Esophagus muscularis mucosa (tissue), 4 donors: Measurements from ENCODE around the gene FOXP2. TPM values are rescaled to one million over a fixed set of nuclear protein-coding genes. Genes with fewer than 3 reads are reported as not detected.

Experiments
- DNase-seq: peaks from one replicate; pipeline ENCODE4 v3.0.0-alpha.2; 2017; ENCODE audit errors: extremely low spot score
- H3K27ac ChIP-seq, 4 donors: fragments of 200-600 bp; sonication (generic); replicated peaks in 1 of 4; 1 replicate in 3 of 4; 2 replicates in 1 of 4; pipeline ENCODE4 v1.5.1; 2016 to 2019; ENCODE audit warnings: mild to moderate bottlenecking in 1 of 4
- H3K27me3 ChIP-seq, 4 donors: fragments of 200-600 bp; sonication (generic); one replicate each; pipeline versions ENCODE4 v1.5.1 to v1.6.0; 2016 to 2019
- H3K36me3 ChIP-seq, 4 donors: fragments of 200-600 bp; sonication (generic); one replicate each; pipeline ENCODE4 v1.5.1; 2016 to 2019
- H3K4me1 ChIP-seq, 4 donors: fragments of 200-600 bp; sonication (generic); one replicate each; pipeline ENCODE4 v1.5.1; 2016 to 2019
- H3K4me3 ChIP-seq, 4 donors: fragments of 200-600 bp; sonication (generic); 1 replicate in 2 of 4; 2 replicates in 2 of 4; pipeline ENCODE4 v1.5.1; 2016 to 2019; ENCODE audit warnings: mild to moderate bottlenecking in 4 of 4, moderate library complexity in 1 of 4
- H3K9me3 ChIP-seq, 4 donors: fragments of 200-600 bp; sonication (generic); 1 replicate in 3 of 4; 2 replicates in 1 of 4; pipeline ENCODE4 v1.5.1; 2016 to 2019
- EP300 ChIP-seq: sonication (generic); formaldehyde crosslinking; IDR thresholded peaks from one replicate; pipeline ENCODE4 v1.6.1; 2017; ENCODE audit warnings: antibody characterized with exemption
- POLR2A ChIP-seq: fragments of 450-650 bp; IDR thresholded peaks from one replicate; pipeline ENCODE4 v1.6.1; 2017; ENCODE audit warnings: antibody characterized with exemption, moderate library complexity, mild to moderate bottlenecking, low read depth
- POLR2AphosphoS5 ChIP-seq, 2 donors: sonication (generic); formaldehyde crosslinking; IDR thresholded peaks; one replicate each; pipeline ENCODE4 v1.6.1; 2017; ENCODE audit warnings: antibody characterized with exemption in 2 of 2
- WGBS: methylation state at CpG from one replicate; pipeline ENCODE4 v1.1.5; 2018; 5-methylcytosine and 5-hydroxymethylcytosine counted together
- intact Hi-C: fragments of 100-400 bp; cut with DNase I; formaldehyde crosslinking; loops from one replicate; pipeline ENCODE4 v1.15.1; 2023
- total RNA-seq, 4 donors: library from RNA; depleted of rRNA; stranded (reverse); fragments of >200 nt; gene quantifications; one replicate each; pipeline versions ENCODE4 v1.1.0 to v1.2.1, GENCODE V29; 2016
- TF ChIP-seq, protein P1 (sequence below), 3 experiments: fragments of 200-600 bp in 2 of 3; fragments of 450-650 bp in 1 of 3; sonication (generic) in 2 of 3; IDR thresholded peaks; one replicate each; pipeline ENCODE4 v1.5.1; 2017 to 2019; ENCODE audit warnings: antibody characterized with exemption in 3 of 3, mild to moderate bottlenecking in 2 of 3, moderate library complexity in 1 of 3

FOXP2 gene
- total RNA-seq, 4 donors from 2014 or later: 37.1 to 54.2 (median 48.0) TPM

GRCh38 chr7:114422507-114423501, 8.2 kb downstream of the FOXP2 start:
- Histone ChIP-seq H3K9me3 (no peaks in the 10 kb centered on the region), H3K4me1 (peaks cover 0 to 69% (median 60%) of the 10 kb centered on the region in 4 donors), H3K4me3 (peak overlapping the region in 3 of 4 donors; percentile 2 to 4 (median 2)), H3K36me3 (no peaks in the 10 kb centered on the region), H3K27me3 (no peaks in the 10 kb centered on the region), H3K27ac (peak overlapping the region; percentile 42 to 83 (median 70))
- DNase-seq: no peak
- no peak for TF ChIP-seq POLR2A
- TF ChIP-seq, protein P1, sequence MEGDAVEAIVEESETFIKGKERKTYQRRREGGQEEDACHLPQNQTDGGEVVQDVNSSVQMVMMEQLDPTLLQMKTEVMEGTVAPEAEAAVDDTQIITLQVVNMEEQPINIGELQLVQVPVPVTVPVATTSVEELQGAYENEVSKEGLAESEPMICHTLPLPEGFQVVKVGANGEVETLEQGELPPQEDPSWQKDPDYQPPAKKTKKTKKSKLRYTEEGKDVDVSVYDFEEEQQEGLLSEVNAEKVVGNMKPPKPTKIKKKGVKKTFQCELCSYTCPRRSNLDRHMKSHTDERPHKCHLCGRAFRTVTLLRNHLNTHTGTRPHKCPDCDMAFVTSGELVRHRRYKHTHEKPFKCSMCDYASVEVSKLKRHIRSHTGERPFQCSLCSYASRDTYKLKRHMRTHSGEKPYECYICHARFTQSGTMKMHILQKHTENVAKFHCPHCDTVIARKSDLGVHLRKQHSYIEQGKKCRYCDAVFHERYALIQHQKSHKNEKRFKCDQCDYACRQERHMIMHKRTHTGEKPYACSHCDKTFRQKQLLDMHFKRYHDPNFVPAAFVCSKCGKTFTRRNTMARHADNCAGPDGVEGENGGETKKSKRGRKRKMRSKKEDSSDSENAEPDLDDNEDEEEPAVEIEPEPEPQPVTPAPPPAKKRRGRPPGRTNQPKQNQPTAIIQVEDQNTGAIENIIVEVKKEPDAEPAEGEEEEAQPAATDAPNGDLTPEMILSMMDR (IDR thresholded peaks at IDR 0.05): peak; percentile 26 to 52 (median 34)
- 43% methylated on average over 7 of the region's 7 CpGs for WGBS
- intact Hi-C loops: no loop called here

DNA sequence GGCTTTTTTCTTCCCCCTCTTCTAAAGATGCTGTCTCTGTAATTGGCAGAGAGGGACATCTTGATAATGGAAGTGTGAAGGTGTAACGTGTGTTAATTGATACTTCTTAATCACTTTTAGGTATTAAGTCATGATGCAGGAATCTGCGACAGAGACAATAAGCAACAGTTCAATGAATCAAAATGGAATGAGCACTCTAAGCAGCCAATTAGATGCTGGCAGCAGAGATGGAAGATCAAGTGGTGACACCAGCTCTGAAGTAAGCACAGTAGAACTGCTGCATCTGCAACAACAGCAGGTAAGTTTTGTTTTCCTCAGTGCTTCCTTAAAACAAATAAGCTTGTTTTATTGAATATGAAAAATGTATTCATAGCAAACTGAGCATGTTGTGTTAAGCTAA, 11.8 kb downstream of the FOXP2 start:
- intact Hi-C loops: loop anchor here (5.0 kb wide), 1 partner anchor 236 kb away; no protein-coding TSS in a partner anchor
- 60% methylated on average over 2 of the region's 2 CpGs for WGBS

DNA sequence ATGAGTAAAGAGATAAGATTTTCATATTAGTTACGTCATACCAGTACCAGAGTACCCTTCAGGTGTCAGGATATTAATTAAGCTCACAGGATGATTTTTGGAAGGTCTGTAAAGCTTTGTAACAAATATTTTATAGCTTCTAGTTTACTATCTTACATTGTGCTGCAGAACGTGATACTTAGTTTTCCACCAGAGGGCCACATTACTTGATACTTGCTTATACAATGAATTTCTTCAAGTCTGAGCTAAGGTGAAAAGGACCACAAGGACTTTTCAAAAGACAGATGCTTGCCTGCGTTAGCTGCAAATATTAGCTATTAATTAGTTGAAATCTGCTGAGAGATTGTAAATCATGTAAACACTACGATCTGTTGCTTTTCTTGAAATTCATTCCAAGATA, 12.2 kb downstream of the FOXP2 start:
- H3K27ac ChIP-seq: no peak overlapping the region
- 55% methylated on average over 4 of the region's 4 CpGs for WGBS
- TF ChIP-seq, protein P1 (IDR thresholded peaks at IDR 0.05): peak; percentile 47 to 53 (median 53)
- TF ChIP-seq POLR2A: no peak
- TF ChIP-seq POLR2AphosphoS5 (IDR thresholded peaks at IDR 0.05): no peak
- no peak for TF ChIP-seq EP300
- intact Hi-C loops: loop anchor here (5.0 kb wide), 1 partner anchor 235 kb away; no protein-coding TSS in a partner anchor
- DNase-seq: no peak
- peaks cover 0 to 61% (median 48%) of the 10 kb centered on the region in 4 donors for H3K4me1 ChIP-seq
- H3K36me3 ChIP-seq: no peaks in the 10 kb centered on the region
- H3K27me3 ChIP-seq: no peaks in the 10 kb centered on the region
- no peaks in the 10 kb centered on the region for H3K9me3 ChIP-seq
- no peak overlapping the region for H3K4me3 ChIP-seq

More for the DNA sequence above, 11.8 kb downstream of the FOXP2 start:
- H3K27ac ChIP-seq: no peak overlapping the region
- H3K4me3 ChIP-seq: no peak overlapping the region
- no peaks in the 10 kb centered on the region for H3K27me3 ChIP-seq
- no peaks in the 10 kb centered on the region for H3K9me3 ChIP-seq
- TF ChIP-seq EP300 (no peak), POLR2A (no peak), POLR2AphosphoS5 (IDR thresholded peaks at IDR 0.05) (no peak)
- TF ChIP-seq, protein P1 (IDR thresholded peaks at IDR 0.05): no peak
- peaks cover 0 to 61% (median 50%) of the 10 kb centered on the region in 4 donors for H3K4me1 ChIP-seq
- no peak for DNase-seq
- no peaks in the 10 kb centered on the region for H3K36me3 ChIP-seq

DNA sequence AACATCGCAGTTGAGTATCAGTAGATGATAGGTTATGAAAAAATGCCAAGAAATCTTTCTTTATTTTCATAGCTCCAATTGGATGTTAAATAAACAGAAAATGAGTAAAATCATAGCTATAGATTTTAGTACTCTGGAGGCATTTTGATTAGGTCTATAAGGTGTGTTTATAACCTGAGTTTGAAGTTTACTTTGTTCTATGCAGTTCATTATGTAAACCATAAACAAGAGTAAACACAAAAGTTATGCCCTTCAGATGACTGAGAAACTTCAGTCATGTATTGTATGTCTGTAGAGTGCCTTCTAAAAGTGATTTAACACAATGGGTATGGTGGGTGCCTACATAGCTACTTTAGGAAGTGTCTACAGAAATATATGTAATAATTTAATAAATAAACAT, 13.6 kb downstream of the FOXP2 start:
- Histone ChIP-seq H3K4me3 (no peak overlapping the region), H3K36me3 (no peaks in the 10 kb centered on the region), H3K9me3 (no peaks in the 10 kb centered on the region), H3K4me1 (peaks cover 0 to 61% (median 41%) of the 10 kb centered on the region in 4 donors), H3K27me3 (no peaks in the 10 kb centered on the region), H3K27ac (no peak overlapping the region)
- intact Hi-C loops: loop anchor here (5.0 kb wide), 1 partner anchor 234 kb away; no protein-coding TSS in a partner anchor
- 74% methylated on average over 1 of the region's 1 CpG for WGBS
- no peak for DNase-seq
- TF ChIP-seq POLR2A (no peak), EP300 (no peak), POLR2AphosphoS5 (IDR thresholded peaks at IDR 0.05) (no peak)
- TF ChIP-seq, protein P1 (IDR thresholded peaks at IDR 0.05): no peak
